Raji (cell line): ENCODE measurements around the gene MSH4.

ENCODE experiments used
- POLR2A ChIP-seq: IDR thresholded peaks from 2 replicates; pipeline ENCODE4 v1.6.1; 2011; ENCODE audit warnings: low read depth, low read length, control low read depth; ENCODE audit not compliant: insufficient read depth

Gene MSH4

DNA sequence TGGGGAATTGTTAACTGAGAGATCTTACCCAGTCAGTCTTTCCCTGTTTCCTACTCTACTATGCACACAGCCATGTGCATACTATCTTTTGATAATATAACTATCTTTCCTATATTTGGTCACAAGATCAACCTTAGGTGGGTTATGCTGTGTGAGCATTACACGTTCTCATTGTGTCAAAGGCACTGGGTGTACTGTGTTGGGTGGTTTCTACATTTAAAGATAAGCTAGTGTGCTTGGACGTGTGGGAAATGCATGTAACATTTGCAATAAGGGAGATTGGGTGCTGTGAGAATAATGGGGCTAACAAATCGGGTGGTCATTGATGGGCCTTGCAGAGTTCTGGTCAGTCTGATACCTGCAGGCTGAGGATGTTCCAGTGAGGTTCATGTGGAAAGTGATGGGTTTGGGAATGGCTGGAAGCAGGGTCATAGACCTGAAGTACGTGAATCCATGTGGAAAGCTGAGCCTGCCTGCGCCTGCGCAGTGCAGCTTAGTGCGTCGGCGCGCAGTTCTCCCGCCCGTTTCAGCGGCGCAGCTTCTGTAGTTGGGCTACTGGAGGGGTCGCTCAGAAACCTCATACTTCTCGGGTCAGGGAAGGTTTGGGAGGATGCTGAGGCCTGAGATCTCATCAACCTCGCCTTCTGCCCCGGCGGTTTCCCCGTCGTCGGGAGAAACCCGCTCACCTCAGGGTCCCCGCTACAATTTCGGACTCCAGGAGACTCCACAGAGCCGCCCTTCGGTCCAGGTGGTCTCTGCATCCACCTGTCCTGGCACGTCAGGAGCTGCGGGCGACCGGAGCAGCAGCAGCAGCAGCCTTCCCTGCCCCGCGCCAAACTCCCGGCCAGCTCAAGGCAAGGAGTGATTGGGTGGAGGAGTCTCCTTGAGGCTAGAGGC, at the start of gene MSH4:
Gene MSH4 (plus strand): TSS at position 507 of the 897 bp plus-strand sequence. CDS start 104 bp downstream, at position 611.
- no peak; the same call in 1 of the 2 replicates for TF ChIP-seq POLR2A

DNA sequence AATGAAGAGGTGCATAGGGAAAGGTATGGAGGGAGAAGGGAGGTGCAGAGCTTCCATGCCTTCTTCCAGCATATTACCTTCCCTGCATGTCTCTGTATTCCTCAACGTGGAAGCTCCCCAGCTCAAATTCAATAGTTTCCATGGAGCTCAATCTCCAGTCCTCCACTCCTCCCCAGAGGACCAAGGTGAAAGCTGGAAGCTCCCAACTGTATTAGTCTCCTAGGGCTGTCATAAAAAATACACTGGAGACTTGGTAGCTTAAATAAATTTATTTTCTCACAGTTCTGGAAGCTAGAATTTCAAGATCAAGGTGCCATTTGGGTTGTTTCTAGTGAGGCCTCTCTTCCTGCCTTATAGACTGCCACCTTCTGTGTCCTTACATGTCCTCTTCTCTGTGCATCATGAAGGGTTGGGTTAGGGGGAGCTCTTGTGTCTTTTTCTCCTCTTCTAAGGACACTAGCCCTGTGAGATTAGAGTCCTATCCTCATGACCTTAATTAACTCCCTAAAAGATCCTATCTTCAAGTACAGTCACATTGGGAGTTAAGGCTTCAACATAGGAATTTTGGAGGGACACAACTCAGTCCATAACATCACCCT, 32.5 kb upstream of the MSH4 start:
- TF ChIP-seq POLR2A: no peak

DNA sequence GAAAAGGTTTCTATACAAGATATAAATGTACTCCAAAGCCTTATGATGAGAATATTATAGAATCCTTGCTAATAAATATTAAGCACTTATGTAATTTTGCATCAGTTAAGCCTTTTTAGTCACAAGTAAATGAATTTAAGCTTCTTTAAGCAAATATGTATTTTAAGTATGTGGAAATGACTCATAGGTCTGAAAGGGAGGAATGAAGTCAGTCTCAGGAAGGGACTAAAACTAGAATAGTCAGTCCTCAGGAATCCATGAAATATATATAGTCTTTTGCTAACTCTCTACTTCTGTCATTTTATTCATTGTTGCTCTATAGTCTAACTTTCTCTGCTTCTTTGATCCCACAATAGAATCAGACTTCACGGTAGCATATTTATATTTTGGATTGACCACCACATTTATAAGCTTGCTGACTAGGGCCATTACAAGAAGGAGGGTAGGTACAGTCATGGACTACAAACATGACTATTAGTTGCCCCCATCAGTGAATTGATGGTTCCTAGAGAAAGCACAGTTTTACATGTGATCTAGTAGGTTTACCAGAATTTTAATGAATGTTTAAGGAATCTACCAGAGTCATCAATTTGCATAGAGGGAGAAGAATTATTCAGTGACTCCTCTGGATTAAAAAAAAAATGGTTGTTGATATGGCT, 30.9 kb upstream of the MSH4 start:
- TF ChIP-seq POLR2A: no peak

DNA sequence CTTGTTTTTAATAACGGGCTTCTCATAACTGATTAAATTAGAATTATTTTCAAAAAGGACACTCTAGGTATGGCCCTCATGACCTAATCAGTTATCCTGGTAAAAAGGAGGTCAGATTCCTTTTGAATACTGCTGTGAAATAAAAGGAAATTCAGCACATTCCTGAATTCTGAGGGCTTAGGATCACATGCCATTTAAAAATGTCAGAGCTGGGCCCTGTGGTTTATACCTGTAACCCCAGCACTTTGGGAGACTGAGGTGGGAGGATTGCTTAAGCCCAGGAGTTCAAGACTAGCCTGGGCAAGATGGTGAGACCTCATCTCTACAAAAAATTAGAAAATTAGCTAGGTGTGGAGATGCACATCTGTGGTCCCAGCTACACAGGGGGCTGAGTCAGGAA, 28.7 kb upstream of the MSH4 start:
- TF ChIP-seq POLR2A: no peak

DNA sequence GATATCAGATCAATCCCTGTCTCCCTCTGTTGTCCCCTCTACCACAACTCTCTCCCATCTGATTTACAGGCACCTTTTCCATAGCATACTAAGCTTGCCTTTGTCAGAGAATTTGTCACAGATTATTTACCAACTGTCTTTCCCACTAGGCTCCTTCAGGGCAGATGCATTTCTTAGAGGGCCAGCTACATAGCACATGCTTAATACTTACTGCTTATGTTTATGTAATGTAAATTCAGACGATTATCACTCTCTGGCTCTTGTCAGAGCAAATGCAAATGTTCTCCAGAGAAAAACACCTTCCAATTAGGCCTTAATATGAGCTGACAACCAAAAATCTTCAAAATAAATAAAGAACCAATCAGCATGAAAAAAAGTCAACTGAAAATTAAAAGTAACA, 25.9 kb upstream of the MSH4 start:
- no peak for TF ChIP-seq POLR2A

DNA sequence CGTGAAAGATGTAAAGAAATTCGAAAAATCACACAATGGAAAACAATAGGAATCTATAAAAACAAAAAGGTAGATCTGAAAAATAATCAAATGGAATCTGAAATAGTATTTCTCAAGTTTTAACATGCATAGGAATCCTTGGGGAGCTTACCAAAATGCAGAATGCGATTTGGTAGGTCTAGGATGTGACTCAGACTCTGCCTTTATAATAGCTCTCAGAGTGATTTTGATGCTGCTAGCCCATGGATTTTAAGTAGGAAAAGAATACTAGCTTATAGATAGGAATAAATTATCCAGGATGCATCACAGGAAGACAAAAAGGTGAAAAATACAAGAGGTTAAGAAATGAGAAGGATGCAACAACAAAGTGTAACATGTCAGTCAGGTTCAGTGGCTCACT, 24.7 kb upstream of the MSH4 start:
- no peak for TF ChIP-seq POLR2A

DNA sequence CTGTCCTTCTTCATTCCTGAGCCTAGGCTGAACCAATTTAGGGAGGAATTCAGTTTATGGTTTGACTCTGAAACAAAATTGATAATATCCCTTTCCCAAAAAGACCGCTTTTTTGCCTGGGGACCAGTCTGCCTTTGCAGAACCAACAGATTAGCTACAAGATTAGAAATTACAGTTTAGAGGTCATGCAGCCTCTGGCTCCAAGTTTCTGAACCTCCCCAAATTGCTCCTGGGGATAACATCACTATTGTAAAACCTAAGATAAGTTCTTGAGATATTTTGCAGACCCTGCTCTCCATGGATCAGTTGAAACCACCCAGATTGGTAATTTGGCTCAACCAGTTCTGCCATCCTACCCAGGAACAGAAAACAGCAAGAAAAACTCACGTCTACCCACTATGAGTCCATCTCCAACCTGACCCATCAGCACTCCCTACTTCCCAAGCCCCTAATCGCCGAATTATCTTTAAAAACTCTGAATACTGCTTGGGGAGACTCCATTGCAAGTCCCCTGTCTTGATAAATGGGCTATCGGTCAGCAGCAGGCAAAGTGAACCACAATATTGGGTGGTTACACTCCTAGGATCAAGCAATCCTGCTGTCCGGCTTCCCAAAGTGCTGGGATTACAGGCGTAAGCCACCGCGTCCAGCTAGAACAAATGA, 11.2 kb upstream of the MSH4 start:
- no peak for TF ChIP-seq POLR2A

DNA sequence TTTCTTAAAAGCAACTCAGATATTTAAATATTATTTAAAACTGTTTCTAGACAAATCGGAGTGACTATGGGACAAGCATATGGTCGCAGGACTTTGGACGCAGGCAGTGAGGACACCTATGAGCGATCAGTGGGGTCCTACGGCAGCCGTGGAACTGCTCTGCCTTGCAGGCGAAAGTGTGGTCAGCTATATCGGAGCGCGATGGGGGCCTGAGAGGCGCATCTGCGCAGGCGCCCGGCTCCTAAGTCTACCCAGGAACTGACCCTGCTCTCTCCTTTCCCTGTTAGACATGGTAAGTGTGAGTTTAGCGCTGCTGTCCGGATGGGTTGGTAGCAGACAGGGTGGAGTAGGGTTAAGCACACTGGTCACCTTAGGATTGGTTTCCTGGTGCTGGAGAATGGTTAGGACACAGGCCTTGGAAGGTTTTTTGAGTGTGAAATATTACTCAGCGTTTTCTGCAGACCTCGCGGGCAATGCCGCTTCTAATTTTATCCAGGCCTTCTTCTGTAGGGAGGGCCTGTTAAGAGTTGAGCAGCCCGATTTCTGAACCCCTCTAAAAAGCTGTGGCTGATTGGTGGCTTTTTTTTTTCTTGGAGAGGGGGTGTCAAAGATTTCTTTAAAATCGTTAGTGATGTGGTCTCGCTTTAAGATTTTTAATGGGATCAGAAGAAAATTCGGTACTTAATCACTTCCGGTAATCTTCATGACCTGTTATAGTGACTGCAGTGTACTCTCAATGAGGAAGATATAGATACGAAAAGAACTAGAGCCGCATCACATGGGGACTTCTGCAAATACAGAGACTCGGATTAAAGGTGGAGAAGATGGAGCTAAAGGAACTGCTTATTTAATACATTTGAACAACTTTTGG, 10.5 kb upstream of the MSH4 start, which contains the start of gene RABGGTB:
Gene RABGGTB (plus strand): TSS at position 274 of the 871 bp plus-strand sequence. CDS start 16 bp downstream, at position 290.
- TF ChIP-seq POLR2A: peak; percentile 99

DNA sequence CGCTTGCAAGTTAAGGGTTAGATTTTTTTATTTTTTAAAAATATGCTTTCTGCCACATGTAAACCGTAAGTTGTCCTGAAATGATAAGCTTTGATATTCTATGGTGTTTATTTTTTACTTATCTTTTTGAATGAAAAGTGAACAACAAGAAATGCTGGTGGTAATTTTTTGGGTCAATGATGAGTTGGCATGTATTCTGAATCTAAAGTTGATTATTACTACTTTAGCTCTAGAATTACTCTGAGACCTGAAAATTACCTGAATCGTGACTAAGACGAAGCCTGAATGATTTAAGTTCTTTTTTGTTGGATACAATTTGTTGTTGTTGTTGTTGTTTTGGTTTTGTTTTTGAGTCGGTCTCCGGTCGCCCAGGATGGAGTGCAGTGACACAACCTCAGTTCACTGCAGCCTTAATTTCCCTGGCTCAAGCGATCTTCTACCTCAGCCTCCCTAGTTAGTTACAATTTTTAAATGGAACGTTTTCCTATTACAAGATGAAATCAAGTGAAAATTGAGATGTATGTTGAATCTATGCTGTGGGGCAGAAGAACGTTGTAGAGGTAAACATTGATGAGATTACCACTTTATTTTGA, 9.7 kb upstream of the MSH4 start:
- no peak for TF ChIP-seq POLR2A

DNA sequence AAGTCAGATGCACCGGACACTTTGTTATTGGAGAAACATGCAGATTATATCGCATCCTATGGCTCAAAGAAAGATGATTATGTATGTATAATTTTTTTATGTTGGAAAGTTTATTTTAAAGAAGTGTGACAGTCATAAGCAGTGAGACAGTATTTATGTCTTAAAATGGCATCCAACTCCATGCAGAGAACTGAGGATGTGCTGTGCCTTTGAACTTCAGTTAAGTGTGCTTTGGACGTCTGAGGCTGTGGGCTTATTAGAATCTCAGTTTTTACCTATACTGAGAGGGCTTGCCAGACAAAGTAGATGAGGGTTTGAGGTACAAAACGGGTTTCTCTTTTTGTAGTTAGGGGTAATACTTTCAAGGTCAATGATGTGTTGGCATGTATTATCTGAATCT, 9.2 kb upstream of the MSH4 start:
- TF ChIP-seq POLR2A: 0 out of 2 replicates have a peak, but pooled peaks have one; percentile 12

DNA sequence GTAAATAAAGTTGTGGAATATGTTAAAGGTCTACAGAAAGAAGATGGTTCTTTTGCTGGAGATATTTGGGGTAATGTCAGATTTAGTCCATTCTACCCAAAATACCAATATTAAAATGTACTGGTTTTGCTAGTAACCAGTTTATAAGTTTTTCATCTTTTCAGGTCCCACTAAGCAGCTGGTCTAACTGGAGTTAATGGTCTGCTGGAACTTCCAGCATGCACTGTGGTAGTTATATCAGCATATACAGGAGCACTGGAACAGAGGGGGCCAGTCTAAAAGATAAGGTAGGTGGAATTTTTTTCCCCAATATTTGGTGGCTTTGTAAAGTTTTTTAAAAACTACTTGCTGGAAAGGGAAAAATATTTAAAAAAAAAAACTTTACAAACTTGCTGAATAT, 6.7 kb upstream of the MSH4 start:
- no peak for TF ChIP-seq POLR2A

DNA sequence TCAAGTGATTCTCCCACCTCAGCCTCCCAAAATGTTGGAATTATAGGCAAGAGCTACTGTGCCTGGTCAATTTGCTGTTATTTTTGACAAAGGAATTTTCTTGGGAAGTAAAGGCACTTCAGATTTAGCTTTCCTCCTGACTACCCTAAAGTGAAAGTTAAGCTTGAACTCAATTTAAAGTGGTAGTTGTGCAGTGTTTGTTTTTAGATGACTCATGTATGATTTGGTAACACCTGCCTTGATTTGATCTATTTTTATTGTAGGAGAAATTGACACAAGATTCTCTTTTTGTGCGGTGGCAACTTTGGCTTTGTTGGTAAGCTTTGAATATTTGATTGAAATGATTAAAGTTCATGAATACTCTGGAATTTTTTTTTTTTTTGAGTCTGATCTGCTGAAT, 5.7 kb upstream of the MSH4 start:
- no peak for TF ChIP-seq POLR2A

DNA sequence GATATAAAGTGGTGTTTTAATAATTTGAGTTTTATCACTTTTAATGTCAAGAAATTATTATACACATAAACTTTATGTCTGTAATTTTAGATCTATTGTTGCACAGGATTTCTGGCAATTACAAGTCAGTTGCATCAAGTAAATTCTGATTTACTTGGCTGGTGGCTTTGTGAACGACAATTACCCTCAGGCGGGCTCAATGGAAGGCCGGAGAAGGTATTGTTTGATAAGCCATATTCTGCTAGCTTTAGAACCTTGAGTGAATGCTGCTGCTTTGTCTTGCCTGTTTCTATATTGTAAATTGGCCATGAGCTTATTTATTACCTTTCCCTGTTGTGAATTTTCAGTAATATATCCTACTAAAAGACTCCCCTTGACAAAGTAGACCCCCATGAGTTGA, 4.6 kb upstream of the MSH4 start:
- no peak for TF ChIP-seq POLR2A

DNA sequence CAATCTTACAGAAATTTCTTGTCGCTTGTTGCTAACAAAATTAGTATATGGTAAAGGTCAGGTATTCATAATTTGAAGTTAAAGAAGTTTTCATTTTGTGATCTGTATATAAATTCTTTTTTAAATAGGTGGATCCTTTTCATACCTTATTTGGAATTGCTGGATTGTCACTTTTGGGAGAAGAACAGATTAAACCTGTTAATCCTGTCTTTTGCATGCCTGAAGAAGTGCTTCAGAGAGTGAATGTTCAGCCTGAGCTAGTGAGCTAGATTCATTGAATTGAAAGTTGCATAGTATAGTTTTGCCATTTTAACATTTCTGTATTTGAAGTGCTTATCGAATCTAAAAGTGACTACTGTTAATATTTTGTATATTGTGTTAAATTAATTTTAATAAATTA, 2.3 kb upstream of the MSH4 start:
- no peak for TF ChIP-seq POLR2A
